ENCODE data around the gene RNF135.

DNA sequence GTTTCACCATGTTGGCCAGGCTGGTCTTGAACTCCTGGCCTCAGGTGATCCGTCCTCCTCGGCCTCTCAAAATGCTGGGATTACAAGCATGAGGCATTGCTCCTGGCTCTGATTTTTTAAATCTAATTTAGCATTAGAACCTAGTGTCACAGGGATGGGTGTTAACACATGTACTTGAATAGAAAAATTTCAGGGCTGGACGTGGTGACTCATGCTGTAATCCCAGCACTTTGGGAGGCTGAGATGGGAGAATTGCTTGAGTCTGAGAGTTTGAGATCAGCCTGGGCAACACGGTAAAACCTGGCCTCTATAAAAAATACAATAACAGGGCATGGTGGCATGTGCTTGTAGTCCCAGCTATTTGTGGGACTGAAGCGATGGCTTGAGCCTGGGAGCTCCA lies 6.0 kb upstream of the RNF135 start:
- TF ChIP-seq, protein P1, sequence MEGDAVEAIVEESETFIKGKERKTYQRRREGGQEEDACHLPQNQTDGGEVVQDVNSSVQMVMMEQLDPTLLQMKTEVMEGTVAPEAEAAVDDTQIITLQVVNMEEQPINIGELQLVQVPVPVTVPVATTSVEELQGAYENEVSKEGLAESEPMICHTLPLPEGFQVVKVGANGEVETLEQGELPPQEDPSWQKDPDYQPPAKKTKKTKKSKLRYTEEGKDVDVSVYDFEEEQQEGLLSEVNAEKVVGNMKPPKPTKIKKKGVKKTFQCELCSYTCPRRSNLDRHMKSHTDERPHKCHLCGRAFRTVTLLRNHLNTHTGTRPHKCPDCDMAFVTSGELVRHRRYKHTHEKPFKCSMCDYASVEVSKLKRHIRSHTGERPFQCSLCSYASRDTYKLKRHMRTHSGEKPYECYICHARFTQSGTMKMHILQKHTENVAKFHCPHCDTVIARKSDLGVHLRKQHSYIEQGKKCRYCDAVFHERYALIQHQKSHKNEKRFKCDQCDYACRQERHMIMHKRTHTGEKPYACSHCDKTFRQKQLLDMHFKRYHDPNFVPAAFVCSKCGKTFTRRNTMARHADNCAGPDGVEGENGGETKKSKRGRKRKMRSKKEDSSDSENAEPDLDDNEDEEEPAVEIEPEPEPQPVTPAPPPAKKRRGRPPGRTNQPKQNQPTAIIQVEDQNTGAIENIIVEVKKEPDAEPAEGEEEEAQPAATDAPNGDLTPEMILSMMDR (IDR thresholded peaks at IDR 0.05), result no peak
- no peak for TF ChIP-seq POLR2A (IDR thresholded peaks at IDR 0.05)
